HG03039 (cell line): ENCODE results near the gene RPS2.

Source experiments
- ATAC-seq: cut with Tn5 transposase; IDR thresholded peaks from one replicate; pipeline ENCODE4 v1.9.1; 2021; ENCODE audit warnings: mild to moderate bottlenecking, moderate library complexity; ENCODE audit not compliant: unreplicated experiment

RPS2 gene

DNA sequence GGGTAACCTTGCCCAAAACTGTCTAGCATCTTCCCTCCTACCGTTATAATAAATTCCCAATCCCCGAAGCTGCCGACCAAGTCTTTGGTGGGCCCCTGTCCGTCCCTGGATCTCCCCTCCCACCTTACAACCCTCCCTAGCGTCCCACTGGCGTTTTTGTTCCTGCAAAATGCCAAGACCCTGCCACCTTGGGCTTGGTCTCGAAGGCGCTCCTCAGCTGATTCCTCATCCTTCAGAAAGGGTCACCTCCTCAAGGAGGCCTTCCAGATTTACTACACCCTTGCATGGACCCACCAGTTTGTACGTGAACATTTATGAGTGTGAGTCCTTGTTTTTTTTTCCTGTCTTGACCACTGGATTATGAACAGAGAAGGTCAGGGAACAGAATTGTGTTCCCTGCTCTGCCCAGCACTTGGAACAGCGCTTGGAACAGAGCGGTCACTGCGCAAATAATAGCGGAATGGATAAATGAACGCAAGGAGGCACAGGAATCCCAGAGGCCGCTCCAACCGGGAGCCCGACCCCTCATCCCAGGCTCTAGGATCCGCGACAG is 18.4 kb upstream of the RPS2 start:
- ATAC-seq = no peak

DNA sequence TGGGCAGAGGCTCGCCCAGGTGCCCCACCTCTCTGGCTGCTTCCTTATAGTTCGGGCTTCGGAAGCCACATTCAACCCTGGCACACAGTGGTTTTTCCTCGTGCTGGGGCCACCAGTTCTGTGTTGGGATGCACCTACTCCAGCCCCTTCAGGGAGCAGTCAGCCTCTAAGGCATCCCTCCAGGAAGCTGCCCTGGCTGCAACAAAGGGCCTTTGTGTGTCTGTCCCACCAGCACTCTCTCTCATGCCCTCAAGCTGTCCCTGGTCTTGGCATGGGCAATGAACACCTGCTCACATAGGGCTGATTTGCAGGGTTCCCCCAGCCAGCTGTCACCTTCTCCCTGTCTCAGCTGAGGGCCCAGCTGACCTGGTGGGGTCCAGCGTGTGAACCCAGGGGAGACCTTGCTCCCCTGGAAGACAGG is 17.4 kb upstream of the RPS2 start:
- no peak for ATAC-seq

GRCh38 chr16:1981398-1981836 is 16.8 kb upstream of the RPS2 start, which contains the start of gene NOXO1:
Gene NOXO1, minus strand, starts transcription at chr16:1981469. Its CDS starts 290 bp downstream, at chr16:1981179.
- no peak for ATAC-seq

- ATAC-seq = no peak
These were observed 16.1 kb upstream of the RPS2 start for GRCh38 chr16:1980770-1981087.

DNA sequence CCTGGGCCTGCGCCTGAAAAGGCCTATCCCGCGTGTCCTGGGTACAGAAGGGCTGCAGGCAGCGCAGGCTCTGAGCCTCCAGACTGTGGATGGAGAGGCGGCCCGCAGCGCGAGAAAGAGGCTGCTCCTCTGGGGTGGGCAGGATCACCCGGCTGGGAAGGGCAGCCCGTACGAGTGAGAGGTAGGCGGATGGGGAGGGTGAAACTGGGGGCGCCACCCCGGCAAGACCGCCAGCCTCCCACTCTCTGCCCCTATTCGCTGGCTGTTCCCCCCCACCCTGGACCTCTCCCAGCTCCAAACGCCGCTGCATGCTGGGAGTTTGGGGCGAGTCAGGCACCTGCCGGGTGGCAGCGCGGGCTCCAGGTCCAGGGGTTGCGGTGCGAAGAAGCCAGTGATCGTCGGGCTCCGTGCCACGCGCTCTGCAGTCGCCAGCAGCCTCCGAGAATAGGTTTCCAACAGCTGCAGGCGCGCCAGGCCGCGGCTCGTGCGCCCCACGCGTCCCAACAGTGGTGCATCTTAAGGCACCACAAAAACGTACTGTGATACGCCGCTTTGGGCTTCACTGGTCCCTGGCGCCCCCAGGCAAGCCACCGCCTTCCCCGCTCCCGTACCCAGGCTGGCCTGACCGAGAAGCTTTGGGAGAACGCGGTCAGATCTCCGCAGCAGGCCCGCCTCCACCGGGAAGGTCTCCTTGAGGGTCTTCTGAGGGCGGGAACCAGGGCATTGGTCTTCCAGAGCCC is 15.6 kb upstream of the RPS2 start:
- no peak for ATAC-seq

- ATAC-seq = no peak
These were observed 14.8 kb upstream of the RPS2 start for GRCh38 chr16:1979271-1980029.

- no peak for ATAC-seq
These were observed 14.0 kb upstream of the RPS2 start for GRCh38 chr16:1978476-1979120.

- ATAC-seq = no peak
These were observed 13.2 kb upstream of the RPS2 start for GRCh38 chr16:1977875-1978268.

DNA sequence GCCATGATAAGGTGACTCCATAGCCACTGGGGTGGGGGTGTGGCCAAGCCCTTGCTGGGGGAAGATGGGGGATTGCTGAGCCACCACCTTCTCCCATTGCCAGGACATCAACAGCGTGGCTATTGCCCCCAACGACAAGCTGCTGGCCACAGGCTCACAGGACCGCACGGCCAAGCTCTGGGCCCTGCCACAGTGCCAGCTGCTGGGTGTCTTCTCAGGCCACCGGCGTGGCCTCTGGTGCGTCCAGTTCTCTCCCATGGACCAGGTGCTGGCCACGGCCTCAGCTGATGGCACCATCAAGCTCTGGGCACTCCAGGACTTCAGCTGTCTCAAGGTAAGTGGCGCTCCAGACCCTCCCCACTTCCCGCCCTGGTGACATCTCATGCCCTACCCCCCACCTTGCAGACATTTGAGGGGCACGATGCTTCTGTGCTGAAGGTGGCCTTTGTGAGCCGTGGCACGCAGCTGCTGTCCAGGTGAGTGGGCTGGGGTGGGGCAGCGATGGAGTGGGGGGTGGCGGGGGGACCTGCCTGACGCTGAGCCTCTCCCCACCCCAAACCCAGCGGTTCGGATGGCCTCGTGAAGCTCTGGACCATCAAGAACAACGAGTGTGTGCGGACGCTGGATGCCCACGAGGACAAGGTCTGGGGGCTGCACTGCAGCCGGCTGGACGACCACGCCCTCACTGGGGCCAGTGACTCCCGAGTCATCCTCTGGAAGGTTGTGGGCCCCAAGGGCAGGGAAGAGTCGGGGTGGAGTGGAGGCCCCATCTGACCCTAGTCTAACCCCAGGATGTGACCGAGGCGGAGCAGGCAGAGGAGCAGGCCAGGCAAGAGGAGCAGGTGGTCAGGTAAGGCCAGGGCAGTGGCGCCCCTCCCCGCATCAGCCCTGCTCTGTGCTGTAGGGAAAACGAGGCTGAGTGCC is 12.6 kb upstream of the RPS2 start:
- no peak for ATAC-seq

- ATAC-seq = no peak
These were observed 11.5 kb upstream of the RPS2 start for GRCh38 chr16:1976216-1976520.

DNA sequence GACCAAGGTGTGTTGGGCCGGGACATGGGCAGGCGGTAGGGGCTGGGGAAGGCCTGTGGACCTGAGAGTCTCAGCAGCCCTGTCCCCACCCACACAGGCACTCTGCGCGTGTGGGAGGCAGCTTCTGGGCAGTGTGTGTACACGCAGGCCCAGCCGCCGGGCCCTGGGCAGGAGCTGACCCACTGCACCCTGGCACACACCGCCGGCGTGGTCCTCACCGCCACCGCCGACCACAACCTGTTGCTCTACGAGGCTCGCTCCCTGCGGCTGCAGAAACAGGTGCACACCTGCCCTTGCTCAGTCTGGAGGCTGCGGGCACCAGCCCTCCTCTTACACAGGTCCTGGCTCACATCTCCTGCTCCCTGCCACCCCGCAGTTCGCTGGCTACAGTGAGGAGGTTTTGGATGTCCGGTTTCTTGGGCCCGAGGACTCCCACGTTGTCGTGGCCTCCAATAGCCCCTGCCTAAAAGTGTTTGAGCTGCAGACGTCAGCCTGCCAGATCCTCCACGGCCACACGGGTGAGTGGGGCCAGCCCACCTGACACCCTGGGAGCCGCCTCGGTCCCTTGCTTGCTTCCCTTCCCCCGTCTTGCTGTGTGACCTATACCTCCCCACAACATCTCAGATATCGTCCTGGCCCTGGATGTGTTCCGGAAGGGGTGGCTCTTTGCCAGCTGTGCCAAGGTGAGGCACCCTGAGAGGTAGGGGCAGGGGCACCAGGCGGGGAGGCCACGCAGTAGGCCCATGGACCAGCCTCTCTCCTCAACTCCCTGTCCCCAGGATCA is 11.0 kb upstream of the RPS2 start:
- ATAC-seq = no peak

GRCh38 chr16:1974157-1975070 is 9.8 kb upstream of the RPS2 start:
- no peak for ATAC-seq

DNA sequence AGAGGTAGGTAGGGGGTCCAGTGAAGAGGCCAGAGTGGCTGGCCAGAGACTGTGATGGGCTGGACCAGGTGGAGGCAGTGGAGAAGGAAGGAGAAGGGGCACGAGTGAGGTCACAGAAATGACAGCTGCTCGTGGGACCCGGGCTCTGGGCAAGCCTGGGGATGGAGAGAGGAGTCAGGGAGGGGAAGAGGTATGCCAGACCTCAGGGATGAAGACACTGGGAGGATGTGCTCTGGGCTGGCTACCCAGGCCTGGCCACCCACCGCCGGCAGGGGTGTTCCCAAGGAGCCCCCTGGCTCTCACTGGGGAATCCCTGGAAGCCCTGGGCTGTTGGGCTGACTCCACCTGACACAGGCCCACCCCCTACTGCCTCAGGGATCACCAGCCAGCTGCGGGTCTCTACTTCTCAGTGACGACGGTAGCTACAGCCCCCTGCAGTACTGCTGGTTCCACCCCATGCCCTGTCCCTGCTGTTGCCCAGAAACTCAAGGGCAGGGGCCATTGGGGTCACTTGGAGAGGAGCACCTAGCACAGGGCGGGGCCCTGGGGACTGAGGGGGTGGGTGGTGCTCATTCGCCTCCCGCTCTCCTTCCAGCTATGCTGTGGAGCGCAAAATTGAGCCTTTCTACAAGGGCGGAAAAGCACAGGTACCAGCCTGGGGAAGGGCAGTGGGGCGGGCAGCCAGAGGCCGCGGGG is 9.0 kb upstream of the RPS2 start:
- no peak for ATAC-seq

DNA sequence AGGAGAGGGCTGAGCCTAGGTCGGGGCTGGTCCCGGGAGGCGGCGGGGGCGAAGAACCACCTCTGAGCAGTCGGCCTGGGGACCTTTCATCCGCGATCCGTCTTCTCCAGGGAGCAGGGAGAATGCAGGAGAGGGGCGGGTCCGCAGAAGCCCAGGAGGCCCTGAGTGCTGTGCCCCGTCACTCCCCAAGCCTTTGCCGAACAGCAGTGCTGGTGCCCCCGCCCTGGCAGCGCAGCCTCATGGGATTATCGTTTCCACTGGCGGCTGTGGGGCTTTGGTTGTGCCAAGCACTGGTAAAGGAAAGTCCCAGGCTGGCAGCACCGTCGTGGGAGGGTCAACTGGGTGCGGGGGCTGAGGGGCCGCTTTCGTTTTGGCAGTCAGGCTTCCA is 7.9 kb upstream of the RPS2 start:
- ATAC-seq = no peak

DNA sequence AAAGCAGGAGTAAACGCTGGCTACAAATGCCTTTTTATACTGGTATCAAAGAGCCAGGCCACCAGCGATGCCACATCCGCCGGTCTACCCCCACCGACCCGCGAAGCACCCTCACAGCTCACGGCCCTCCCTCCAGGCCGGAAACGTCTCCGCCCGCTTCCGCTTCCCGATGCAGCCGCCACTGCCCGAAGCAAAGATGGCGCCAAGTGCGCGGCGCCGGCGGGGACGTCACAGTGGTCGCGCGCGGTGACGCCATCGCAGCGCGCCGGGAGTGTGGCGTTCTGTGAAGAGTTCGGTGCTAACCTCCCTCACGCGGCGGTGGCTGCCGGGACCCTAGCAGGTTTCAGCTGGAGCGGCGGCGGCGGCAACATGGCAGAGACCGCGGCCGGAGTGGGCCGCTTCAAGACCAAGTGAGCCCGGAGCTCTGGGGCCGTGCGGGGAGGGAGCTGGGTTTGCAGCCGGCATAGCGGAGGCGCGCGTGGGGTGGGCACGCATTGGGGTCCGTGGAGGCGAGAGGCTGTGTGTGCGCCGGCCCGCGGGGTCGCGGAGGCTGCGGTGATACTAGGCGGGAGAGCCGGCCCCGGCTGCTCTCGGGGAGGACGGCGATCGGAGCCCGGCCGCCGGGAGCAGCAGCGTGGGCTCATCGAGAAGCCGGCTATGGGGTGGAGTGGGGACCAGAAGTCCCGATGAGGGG is 7.3 kb upstream of the RPS2 start, which contains the start of gene TBL3:
TBL3 (plus strand) TSS at position 258 of the 694 bp plus-strand sequence; CDS start at position 370, 112 bp downstream.
- peak; percentile 60 for ATAC-seq

DNA sequence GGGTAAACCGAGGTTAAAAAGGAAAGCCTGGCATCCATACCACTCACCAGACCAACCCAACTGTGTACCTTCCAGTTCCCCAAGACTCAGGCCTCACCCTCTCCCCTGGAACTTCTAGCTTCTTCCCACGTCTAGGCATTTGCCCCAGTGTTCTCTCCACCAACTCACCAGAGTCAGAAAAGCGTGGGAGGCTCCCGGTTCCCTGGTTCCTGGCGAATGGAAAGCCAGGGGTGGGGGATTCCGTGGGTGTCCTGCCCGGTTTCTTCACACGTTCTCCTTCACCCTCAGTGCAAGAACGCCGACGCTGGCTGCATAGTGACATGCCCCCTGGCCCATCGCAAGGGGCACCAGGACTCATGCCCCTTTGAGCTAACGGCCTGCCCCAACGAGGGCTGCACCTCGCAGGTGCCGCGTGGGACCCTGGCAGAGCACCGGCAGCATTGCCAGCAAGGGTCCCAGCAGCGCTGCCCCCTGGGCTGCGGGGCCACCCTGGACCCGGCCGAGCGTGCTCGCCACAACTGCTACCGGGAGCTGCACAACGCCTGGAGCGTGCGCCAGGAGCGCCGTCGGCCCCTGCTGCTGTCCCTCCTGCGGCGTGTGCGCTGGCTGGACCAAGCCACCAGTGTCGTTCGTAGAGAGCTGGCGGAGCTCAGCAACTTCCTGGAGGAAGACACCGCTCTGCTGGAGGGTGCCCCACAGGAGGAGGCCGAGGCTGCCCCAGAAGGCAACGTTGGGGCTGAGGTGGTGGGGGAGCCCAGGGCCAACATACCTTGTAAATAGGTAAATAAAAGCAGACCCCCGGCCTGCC is 3.7 kb upstream of the RPS2 start:
- ATAC-seq = no peak

- no peak for ATAC-seq
These were observed 1.8 kb upstream of the RPS2 start, which contains the start of gene RNF151 for GRCh38 chr16:1966460-1966859. Gene RNF151, plus strand, starts transcription at chr16:1966856. Its CDS starts 26 bp downstream, at chr16:1966882.
